HG03354 (cell line): Measurements from ENCODE around the gene MIEF1.
A peak's percentile ranks its signal among the peaks of the same experiment; 100 is the strongest.

ENCODE experiments used
- ATAC-seq: cut with Tn5 transposase; IDR thresholded peaks from one replicate; pipeline ENCODE4 v1.9.1; 2021; ENCODE audit warnings: mild to moderate bottlenecking; ENCODE audit not compliant: unreplicated experiment, poor library complexity, severe bottlenecking

Gene MIEF1

GRCh38 chr22:39469681-39470450, 32.2 kb upstream of the MIEF1 start:
- no peak for ATAC-seq

- no peak for ATAC-seq
These were observed 31.4 kb upstream of the MIEF1 start for GRCh38 chr22:39470451-39471291.

GRCh38 chr22:39471381-39472141, 30.5 kb upstream of the MIEF1 start:
- ATAC-seq: peak; percentile 63

- no peak for ATAC-seq
These were observed 29.2 kb upstream of the MIEF1 start for GRCh38 chr22:39472570-39473556.

GRCh38 chr22:39473851-39474250, 28.2 kb upstream of the MIEF1 start:
- no peak for ATAC-seq

- ATAC-seq: no peak
These were observed 27.6 kb upstream of the MIEF1 start for GRCh38 chr22:39474351-39475111.

- ATAC-seq: no peak
These were observed 26.8 kb upstream of the MIEF1 start for GRCh38 chr22:39475337-39475736.

- ATAC-seq: no peak
These were observed 26.2 kb upstream of the MIEF1 start for GRCh38 chr22:39475902-39476301.

GRCh38 chr22:39476664-39477063, 25.4 kb upstream of the MIEF1 start:
- no peak for ATAC-seq

- no peak for ATAC-seq
These were observed 24.5 kb upstream of the MIEF1 start for GRCh38 chr22:39477542-39477941.

GRCh38 chr22:39478441-39478850, 23.6 kb upstream of the MIEF1 start:
- no peak for ATAC-seq

- no peak for ATAC-seq
These were observed 22.8 kb upstream of the MIEF1 start for GRCh38 chr22:39479254-39479653.

- no peak for ATAC-seq
These were observed 21.5 kb upstream of the MIEF1 start for GRCh38 chr22:39480557-39480956.

- ATAC-seq: no peak
These were observed 21.0 kb upstream of the MIEF1 start for GRCh38 chr22:39481054-39481453.

- ATAC-seq: no peak
These were observed 20.5 kb upstream of the MIEF1 start for GRCh38 chr22:39481595-39481994.

- no peak for ATAC-seq
These were observed 19.3 kb upstream of the MIEF1 start for GRCh38 chr22:39482768-39483167.

GRCh38 chr22:39486951-39487825, 14.9 kb upstream of the MIEF1 start:
- ATAC-seq: no peak
